ENCODE data around the gene SRMS.

GRCh38 chr20:63518946-63519667, 28.4 kb downstream of the SRMS start:
- TF ChIP-seq CTCF (IDR thresholded peaks at IDR 0.05; ENCODE audit: low read length) (no peak), EZH2phosphoT487 (IDR thresholded peaks at IDR 0.05; ENCODE audit: low read length) (no peak)

Data from MM.1S (cell line).